Naive thymus-derived CD8-positive, alpha-beta T cell (primary cell): ENCODE data around the gene SLC6A16. TPM values are rescaled to one million over a fixed set of nuclear protein-coding genes. Genes with fewer than 3 reads are reported as not detected.
A peak's percentile ranks its signal among the peaks of the same experiment; 100 is the strongest.

ENCODE experiments used
- ATAC-seq, 2 donors: fragments of 150-1000 bp; cut with Tn5 transposase in 1 of 2; sonication (Bioruptor Pico), chemical (Tn5 transposase) in 1 of 2; 1 replicate in 1 of 2; 2 replicates in 1 of 2; pipeline ENCODE4 v1.10.0; 2021; ENCODE audit warnings: mild to moderate bottlenecking in 2 of 2, moderate library complexity in 2 of 2
- POLR2A ChIA-PET: fragments of 350-600 bp; sonication (Branson Sonifier 250); formaldehyde crosslinking; loops from one replicate; lab custom pipeline; 2021; ENCODE audit warnings: antibody characterized with exemption; lab: Charles Lee
- DNase-seq, 10 donors: peaks; one replicate each; pipeline versions ENCODE4 v3.0.0 to v3.0.0-alpha.2; 2020 to 2022
- H3K27ac Mint-ChIP-seq, 10 donors: one replicate each; pipeline ENCODE4 v1.8.0; 2020 to 2022; ENCODE audit warnings: mild to moderate bottlenecking in 10 of 10, mixed read lengths in 10 of 10, moderate library complexity in 4 of 10, inconsistent platforms in 1 of 10
- H3K27me3 Mint-ChIP-seq, 5 donors: one replicate each; pipeline ENCODE4 v1.8.0; 2021 to 2022; ENCODE audit warnings: mixed read lengths in 5 of 5
- H3K36me3 Mint-ChIP-seq, 3 donors: one replicate each; pipeline ENCODE4 v1.8.0; 2020 to 2022; ENCODE audit warnings: mixed read lengths in 3 of 3, mild to moderate bottlenecking in 2 of 3, inconsistent platforms in 1 of 3
- H3K4me1 Mint-ChIP-seq, 4 donors: one replicate each; pipeline ENCODE4 v1.8.0; 2021 to 2022; ENCODE audit warnings: mixed read lengths in 4 of 4
- H3K4me3 Mint-ChIP-seq, 10 donors: one replicate each; pipeline ENCODE4 v1.8.0; 2020 to 2022; ENCODE audit warnings: mild to moderate bottlenecking in 10 of 10, mixed read lengths in 10 of 10, moderate library complexity in 6 of 10, inconsistent platforms in 1 of 10
- H3K9me3 Mint-ChIP-seq, 9 donors: one replicate each; pipeline ENCODE4 v1.8.0; 2020 to 2022; ENCODE audit warnings: mixed read lengths in 9 of 9, mild to moderate bottlenecking in 3 of 9, inconsistent platforms in 1 of 9, moderate library complexity in 1 of 9
- polyA plus RNA-seq, 3 donors: library from polyadenylated mRNA; unstranded; fragments of 300-500 nt; fragmentation: Illumina TruSeq; gene quantifications; one replicate each; pipeline ENCODE4 v1.2.3, GENCODE V29; 2021
- total RNA-seq, 8 experiments: library from RNA in 2 of 8; stranded (reverse) in 2 of 8; gene quantifications; one replicate each; pipeline ENCODE4 v1.2.3 and lab custom pipeline; 2021 to 2026

Gene SLC6A16
- total and polyA plus RNA-seq, 5 experiments from 2014 or later, result 0.97 to 6.9 (median 1.5) TPM

DNA sequence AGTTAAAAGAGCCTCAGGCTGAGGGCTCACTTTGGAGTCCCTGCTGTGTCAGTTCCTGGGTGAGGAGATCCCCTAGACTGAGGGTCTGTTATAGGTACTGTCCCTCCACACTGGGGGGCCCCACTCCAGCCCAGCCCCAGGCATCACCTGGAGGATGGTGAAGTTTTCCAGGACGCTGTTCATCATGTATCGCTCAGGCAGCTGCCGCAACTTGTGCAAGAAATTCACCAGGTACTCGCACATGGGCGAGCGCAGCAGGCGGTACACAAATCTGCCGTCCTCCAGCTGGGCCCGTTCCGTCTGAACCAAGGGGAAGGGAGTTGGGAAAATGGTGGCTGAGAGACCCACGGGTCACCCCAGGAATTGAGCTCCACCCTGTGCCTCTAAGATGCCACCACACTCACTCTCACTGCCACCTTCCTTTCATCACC lies 17.3 kb upstream of the SLC6A16 start:
- Mint-ChIP-seq H3K9me3 (no peaks in the 10 kb centered on the region), H3K4me3 (no peak overlapping the region), H3K4me1 (peaks cover 18 to 48% (median 32%) of the 10 kb centered on the region in 4 donors), H3K27me3 (no peaks in the 10 kb centered on the region), H3K27ac (peak overlapping the region in 7 of 10 donors; percentile 30 to 84 (median 66)), H3K36me3 (peaks cover 0 to 36% (median 5%) of the 10 kb centered on the region in 3 donors)
- POLR2A ChIA-PET, result interaction anchor here (0.6 to 2.4 kb wide), 2 partner anchors 11 to 13 kb away, joined by 7 to 10 read pairs; no protein-coding TSS in a partner anchor
- ATAC-seq (no peak), DNase-seq (no peak)

DNA sequence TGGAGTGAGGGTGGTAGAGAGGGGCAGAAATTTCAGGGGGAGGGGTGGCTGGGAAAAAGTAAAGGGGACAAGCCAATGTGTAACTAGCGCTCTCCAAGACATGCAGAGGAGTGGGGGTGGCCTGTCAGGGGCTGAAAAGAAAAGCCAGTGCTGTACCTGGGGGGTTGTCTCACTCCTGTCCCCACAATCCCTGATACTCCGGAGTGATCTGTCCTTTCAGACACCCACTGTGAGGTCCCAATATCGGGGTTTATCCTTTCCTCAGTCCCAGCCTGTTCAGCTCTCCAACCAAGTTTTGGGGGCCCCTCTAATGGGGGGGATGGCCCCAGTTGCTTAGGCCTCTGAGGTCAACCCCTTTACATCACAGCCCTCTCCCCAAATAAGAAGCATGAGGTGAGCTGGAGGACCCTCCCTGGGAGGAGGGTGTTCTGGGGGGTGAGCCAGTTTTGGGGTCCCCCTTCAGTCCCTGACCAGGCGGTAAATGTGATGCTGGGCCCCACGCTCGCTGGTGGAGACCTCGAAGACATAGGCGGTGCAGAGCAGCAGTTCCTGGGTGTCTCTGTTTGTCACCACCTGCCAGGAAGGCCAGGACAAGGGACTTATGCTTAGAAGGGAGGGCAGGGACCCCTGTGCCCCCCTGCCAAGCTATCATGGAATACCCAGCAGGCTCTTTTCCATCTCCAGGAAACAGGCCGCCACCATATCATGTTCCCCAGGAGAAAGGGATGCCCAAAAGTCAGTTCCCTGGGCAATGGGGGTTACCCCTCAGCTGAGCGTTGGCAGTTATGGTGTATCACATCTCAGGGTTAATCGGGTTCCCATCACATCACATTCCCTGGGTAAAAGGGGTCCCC lies 16.1 kb upstream of the SLC6A16 start:
- Mint-ChIP-seq H3K27ac (peak overlapping the region in 8 of 10 donors; percentile 10 to 90 (median 60)), H3K36me3 (peaks cover 0 to 39% (median 5%) of the 10 kb centered on the region in 3 donors), H3K9me3 (no peaks in the 10 kb centered on the region), H3K4me3 (no peak overlapping the region), H3K4me1 (peaks cover 21 to 61% (median 44%) of the 10 kb centered on the region in 4 donors), H3K27me3 (no peaks in the 10 kb centered on the region)
- DNase-seq (no peak), ATAC-seq (no peak)
- POLR2A ChIA-PET, result interaction anchor here (0.9 kb wide), 1 partner anchor 38 kb away, joined by 3 read pairs; no protein-coding TSS in a partner anchor

DNA sequence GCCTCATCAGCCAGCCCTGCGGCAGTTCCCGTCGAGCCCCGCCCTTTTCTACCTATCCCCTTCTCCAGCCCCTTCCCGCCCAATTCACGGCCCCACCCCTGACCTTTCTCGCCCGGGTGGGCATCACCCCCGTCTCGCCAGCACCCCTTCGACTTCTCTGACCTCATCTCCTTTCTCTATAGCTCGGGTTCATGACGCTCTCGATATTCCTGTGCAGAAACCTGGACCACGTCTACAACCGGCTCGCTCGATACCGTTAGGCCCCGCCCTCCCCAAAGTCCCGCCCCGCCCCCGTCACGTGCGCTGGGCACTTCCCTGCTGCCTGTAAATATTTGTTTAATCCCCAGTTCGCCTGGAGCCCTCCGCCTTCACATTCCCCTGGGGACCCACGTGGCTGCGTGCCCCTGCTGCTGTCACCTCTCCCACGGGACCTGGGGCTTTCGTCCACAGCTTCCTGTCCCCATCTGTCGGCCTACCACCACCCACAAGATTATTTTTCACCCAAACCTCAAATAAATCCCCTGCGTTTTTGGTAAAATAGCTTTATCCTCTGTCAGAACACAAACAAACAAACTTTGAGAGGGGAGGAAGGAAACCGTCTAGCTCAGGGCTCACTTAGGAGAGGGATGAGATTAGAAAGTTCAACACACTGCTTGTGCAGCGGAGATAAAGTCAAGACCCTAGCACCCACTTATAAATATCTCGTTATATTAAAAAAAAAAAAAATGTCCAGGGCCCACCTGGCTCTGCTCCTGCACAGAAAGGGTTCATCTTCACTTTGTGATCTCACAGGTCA lies 15.3 kb upstream of the SLC6A16 start:
- peak in 1 of 10 donors; percentile 68 for DNase-seq
- Mint-ChIP-seq H3K4me1 (peaks cover 26 to 67% (median 51%) of the 10 kb centered on the region in 4 donors), H3K27me3 (no peaks in the 10 kb centered on the region), H3K36me3 (peaks cover 0 to 39% (median 5%) of the 10 kb centered on the region in 3 donors), H3K4me3 (peak overlapping the region in 4 of 10 donors; percentile 10 to 78 (median 46)), H3K9me3 (no peaks in the 10 kb centered on the region), H3K27ac (peak overlapping the region; percentile 10 to 90 (median 83))
- no peak for ATAC-seq
- POLR2A ChIA-PET, result interaction anchor here (0.6 to 0.7 kb wide), 2 partner anchors 41 to 320 kb away, joined by 3 to 5 read pairs; a partner anchor contains a TSS

DNA sequence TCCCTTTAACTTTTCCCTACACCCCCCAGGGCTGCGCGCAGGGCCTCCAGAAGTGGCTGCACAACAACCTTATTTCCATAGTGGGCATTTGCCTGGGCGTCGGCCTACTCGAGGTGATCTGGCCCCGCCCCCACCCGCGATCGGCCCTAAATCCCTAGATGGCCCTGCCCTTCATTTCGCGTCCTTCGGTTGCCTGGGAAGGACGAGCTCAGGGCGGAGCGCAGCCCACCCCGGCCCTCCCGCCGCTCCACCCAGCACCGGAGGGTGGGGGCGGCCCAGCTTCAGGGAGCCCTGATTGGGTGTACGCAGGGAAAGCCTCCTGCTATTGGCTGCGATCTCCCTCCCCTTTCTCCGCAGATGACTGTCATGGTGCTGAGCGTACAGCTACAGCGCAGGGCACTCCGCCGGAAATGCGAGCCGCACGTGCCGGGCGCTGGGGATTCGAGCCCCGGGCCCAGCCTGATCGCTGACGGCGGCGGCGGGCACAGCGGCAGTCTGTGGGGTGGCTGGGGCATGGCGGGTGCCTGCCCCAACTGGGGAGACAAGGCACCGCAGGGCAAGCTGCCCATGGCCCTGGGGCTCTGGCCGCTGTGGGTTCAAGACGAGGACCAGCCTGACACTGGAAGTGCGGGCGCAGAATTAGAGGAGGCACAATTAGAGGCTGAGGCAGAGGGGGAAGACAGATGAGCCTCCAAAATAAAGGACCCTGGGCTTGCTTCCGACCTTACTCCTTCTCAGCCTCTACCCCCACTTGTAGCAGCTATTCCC lies 14.5 kb upstream of the SLC6A16 start:
- peaks cover 0 to 39% (median 5%) of the 10 kb centered on the region in 3 donors for H3K36me3 Mint-ChIP-seq
- peaks cover 25 to 67% (median 54%) of the 10 kb centered on the region in 4 donors for H3K4me1 Mint-ChIP-seq
- POLR2A ChIA-PET, result interaction anchor here (0.6 kb wide), 2 partner anchors 13 to 40 kb away, joined by 3 to 5 read pairs; no protein-coding TSS in a partner anchor
- no peaks in the 10 kb centered on the region for H3K9me3 Mint-ChIP-seq
- DNase-seq, result no peak
- no peaks in the 10 kb centered on the region for H3K27me3 Mint-ChIP-seq
- no peak for ATAC-seq
- H3K4me3 Mint-ChIP-seq, result peak overlapping the region in 3 of 10 donors; percentile 20 to 78 (median 38)
- peak overlapping the region in 7 of 10 donors; percentile 8 to 99 (median 75) for H3K27ac Mint-ChIP-seq

DNA sequence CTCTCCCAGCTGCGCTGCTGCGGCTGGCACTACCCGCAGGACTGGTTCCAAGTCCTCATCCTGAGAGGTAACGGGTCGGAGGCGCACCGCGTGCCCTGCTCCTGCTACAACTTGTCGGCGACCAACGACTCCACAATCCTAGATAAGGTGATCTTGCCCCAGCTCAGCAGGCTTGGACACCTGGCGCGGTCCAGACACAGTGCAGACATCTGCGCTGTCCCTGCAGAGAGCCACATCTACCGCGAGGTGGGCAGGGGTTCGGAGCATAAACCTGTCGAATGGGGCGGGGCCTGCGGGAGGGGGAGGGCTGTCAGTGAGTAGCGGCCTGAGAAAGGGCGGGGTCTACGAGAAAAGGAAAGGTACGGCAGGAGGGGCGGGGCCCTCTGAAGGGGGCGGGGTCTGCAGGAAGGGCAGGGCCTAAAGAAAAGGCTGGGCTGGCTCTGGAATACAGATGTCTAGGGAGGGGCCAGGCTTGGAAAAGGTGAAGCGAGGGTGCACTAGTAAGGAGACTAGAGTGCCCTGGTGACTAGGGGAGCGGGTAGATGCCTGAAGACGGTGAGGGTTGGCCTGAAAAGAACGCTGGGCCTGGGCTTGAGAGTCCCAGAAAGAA lies 13.8 kb upstream of the SLC6A16 start:
- Mint-ChIP-seq H3K9me3 (no peaks in the 10 kb centered on the region), H3K27ac (peak overlapping the region in 8 of 10 donors; percentile 25 to 99 (median 58)), H3K36me3 (peaks cover 0 to 39% (median 5%) of the 10 kb centered on the region in 3 donors), H3K27me3 (no peaks in the 10 kb centered on the region), H3K4me1 (peaks cover 30 to 72% (median 60%) of the 10 kb centered on the region in 4 donors), H3K4me3 (peak overlapping the region in 7 of 10 donors; percentile 9 to 87 (median 51))
- ATAC-seq (no peak), DNase-seq (no peak)
- POLR2A ChIA-PET, result no interaction called here

DNA sequence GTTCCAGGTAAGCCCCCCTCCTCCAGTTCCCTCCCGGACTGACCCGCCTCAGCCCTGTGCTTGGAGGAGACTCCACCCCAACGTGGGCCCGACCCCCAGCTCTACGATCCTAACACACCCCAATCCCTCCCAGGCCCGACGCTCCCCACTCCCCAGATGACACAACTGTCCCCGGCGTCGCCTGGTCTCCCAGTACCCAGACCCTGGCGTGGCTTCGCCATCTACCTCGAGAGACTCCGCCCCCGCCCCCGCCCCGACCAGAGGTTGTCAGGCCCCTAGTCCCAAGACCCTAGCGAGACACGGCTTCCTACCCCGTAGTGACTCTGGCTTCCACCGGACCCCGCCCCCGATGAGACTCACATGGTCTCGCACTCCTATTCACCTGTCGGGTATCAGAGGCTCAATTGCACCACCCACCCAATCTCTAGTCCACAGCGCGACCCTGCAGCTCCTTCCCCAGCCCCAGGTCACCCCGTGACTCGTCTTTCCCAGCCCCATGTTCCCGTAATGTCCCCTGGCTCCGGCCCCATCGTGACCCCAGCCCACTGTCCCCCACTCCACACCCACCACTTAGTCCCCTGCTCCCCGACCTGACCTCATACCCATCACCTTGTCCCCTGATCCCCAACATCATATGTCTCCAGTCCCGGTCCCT lies 13.2 kb upstream of the SLC6A16 start:
- H3K36me3 Mint-ChIP-seq, result peaks cover 0 to 39% (median 5%) of the 10 kb centered on the region in 3 donors
- H3K27ac Mint-ChIP-seq, result peak overlapping the region in 7 of 10 donors; percentile 9 to 99 (median 47)
- peaks cover 35 to 78% (median 67%) of the 10 kb centered on the region in 4 donors for H3K4me1 Mint-ChIP-seq
- H3K9me3 Mint-ChIP-seq, result no peaks in the 10 kb centered on the region
- no peaks in the 10 kb centered on the region for H3K27me3 Mint-ChIP-seq
- ATAC-seq, result no peak
- peak overlapping the region in 7 of 10 donors; percentile 9 to 87 (median 51) for H3K4me3 Mint-ChIP-seq
- POLR2A ChIA-PET, result interaction anchor here (1.3 kb wide), 1 partner anchor 114 kb away, joined by 4 read pairs; the partner anchor contains the start of gene PIH1D1
- DNase-seq, result no peak

DNA sequence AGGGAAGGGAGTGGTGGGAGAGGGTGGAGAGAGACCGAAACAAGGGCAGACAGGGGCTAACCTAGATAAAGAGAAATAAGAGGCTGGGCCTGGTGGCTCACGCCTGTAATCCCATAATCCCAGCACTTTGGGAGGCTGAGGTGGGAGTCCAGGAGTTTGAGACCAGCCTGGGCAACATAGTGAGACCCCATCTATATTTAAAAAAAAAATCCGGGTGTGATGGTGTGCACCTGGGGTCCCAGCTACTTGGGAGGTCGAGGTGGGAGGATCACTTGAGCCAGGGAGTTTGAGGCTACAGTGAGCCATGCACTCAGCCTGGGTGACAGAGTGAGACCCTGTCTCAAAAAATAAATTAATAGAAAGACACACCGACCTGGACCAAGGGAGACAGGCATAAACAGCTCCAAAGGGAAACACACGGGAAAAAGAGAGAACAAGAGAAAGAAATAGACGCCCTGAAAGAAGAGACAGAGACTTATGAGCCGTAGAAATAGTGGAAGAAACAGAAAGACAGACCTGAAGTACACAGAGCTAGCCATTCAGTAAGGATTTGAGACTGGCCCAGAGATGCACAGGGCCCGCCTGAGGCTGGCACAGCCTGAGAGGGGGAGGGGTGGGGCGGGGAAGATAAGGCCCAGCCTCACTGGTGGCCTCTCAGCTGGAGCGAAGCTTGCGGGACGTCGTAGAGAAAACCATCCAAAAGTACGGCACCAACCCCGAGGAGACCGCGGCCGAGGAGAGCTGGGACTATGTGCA lies 12.5 kb upstream of the SLC6A16 start:
- peaks cover 32 to 81% (median 71%) of the 10 kb centered on the region in 4 donors for H3K4me1 Mint-ChIP-seq
- ATAC-seq (no peak), DNase-seq (no peak)
- peak overlapping the region; percentile 64 to 100 (median 94) for H3K27ac Mint-ChIP-seq
- H3K36me3 Mint-ChIP-seq, result peaks cover 0 to 33% (median 5%) of the 10 kb centered on the region in 3 donors
- peak overlapping the region; percentile 44 to 100 (median 92) for H3K4me3 Mint-ChIP-seq
- no peaks in the 10 kb centered on the region for H3K9me3 Mint-ChIP-seq
- POLR2A ChIA-PET, result interaction anchor here (0.9 to 1.3 kb wide), 2 partner anchors 16 to 114 kb away, joined by 4 to 6 read pairs; partner anchors contain the start of gene PIH1D1
- H3K27me3 Mint-ChIP-seq, result no peaks in the 10 kb centered on the region

DNA sequence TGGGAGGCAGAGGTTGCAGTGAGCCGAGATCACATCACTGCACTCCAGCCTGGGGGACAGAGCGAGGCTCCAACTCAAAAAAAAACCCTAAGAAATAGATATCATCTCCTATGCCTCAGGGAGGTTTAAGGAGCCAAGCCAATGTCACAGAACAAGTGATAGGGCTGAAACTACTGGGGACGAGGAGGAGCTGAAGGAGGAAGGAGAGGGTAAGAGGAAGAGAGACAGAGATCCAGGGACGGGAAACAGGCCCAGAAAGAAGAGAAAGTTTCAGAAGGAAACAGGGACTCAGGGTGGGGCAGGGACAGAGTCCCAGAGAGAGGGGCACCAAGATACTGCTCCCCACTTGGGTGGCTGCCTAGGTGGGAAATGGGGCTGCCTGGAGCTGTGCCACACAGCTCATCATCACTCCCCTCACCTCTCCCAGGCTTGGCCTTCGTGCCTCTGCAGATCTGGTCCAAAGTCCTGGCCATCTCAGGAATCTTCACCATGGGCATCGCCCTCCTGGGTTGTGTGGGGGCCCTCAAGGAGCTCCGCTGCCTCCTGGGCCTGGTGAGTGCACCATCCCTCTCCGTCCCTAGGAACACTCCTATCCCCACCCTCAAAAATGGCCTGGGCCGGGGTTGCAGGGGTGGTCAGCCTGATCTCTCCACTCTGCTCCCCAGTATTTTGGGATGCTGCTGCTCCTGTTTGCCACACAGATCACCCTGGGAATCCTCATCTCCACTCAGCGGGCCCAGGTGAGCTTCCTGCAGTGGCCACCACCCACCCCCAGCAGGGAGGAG lies 11.7 kb upstream of the SLC6A16 start:
- POLR2A ChIA-PET, result interaction anchor here (0.9 to 1.3 kb wide), 2 partner anchors 15 to 115 kb away, joined by 4 to 6 read pairs; partner anchors contain the start of gene PIH1D1
- H3K36me3 Mint-ChIP-seq, result peaks cover 0 to 33% (median 5%) of the 10 kb centered on the region in 3 donors
- H3K9me3 Mint-ChIP-seq, result no peaks in the 10 kb centered on the region
- H3K27ac Mint-ChIP-seq, result peak overlapping the region; percentile 89 to 100 (median 98)
- no peaks in the 10 kb centered on the region for H3K27me3 Mint-ChIP-seq
- H3K4me1 Mint-ChIP-seq, result peaks cover 35 to 88% (median 79%) of the 10 kb centered on the region in 4 donors
- H3K4me3 Mint-ChIP-seq, result peak overlapping the region; percentile 87 to 100 (median 99)
- DNase-seq (no peak), ATAC-seq (no peak)

DNA sequence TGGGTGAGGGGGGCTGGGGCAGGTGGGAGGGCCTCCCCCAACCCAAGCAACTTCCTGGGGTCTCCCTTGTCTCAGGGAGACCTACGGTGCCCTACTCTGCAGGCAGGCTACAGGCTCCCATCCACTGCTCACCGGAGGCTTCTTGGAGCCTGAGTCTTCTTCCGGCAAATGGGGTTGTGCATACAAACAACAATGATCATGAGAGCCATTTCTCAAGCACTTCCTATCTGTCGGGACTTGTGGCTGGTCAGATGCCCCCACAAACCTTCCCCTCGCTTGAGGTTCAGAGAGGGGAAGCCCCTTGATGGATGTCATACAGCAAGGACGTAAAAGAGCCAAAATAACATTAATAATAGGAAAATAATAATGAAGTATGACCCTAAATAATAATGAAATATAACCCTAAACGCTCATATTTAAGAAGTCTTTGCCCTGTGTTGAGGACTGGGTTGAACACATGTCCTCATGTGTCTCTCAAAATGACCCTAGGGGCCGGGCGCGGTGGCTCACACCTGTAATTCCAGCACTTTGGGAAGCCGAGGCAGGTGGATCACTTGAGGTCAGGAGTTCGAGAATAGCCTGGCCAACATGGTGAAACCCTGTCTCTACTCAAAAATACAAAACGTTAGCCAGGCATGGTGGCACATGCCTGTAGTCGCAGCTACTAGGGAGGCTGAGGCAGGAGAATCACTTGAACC lies 10.9 kb upstream of the SLC6A16 start:
- peak in 6 of 10 donors; percentile 7 to 52 (median 32) for DNase-seq

More for the DNA sequence above, 10.9 kb upstream of the SLC6A16 start:
- Mint-ChIP-seq H3K9me3 (no peaks in the 10 kb centered on the region), H3K4me1 (peaks cover 35 to 91% (median 85%) of the 10 kb centered on the region in 4 donors), H3K27me3 (no peaks in the 10 kb centered on the region), H3K4me3 (peak overlapping the region; percentile 87 to 100 (median 99)), H3K36me3 (peaks cover 0 to 38% (median 9%) of the 10 kb centered on the region in 3 donors), H3K27ac (peak overlapping the region; percentile 98 to 100 (median 99))
- POLR2A ChIA-PET, result interaction anchor here (0.6 to 1.3 kb wide), 6 partner anchors 9 to 882 kb away, joined by 3 to 5 read pairs (median 3); partner anchors contain the start of genes BCL2L12, IRF3 and SCAF1
- ATAC-seq, result peak; percentile 41 to 60
